T47D (cell line): ENCODE results near the gene DIPK1B.

Experiments
- DNase-seq, 2 experiments: peaks; one replicate each; pipeline versions ENCODE4 v3.0.0 to v3.0.0-alpha.2; 2011 to 2012; ENCODE audit warnings: low read depth in 1 of 2, low spot score in 1 of 2
- JUND ChIP-seq: IDR thresholded peaks from 2 replicates; pipeline ENCODE4 v1.6.1; 2012; ENCODE audit warnings: low read depth
- in situ Hi-C: cut with HindIII; loops from 2 replicates; pipeline ENCODE4 v1.10.0; 2016; ENCODE audit warnings: low sequenced_read_pairs, low pct_unique_long_range_greater_than_20kb

Gene DIPK1B

GRCh38 chr9:136723989-136724388 lies 11.6 kb downstream of the DIPK1B start:
- in situ Hi-C loops = no loop called here
- TF ChIP-seq JUND = no peak
- DNase-seq = no peak

- TF ChIP-seq JUND = no peak
- in situ Hi-C loops = no loop called here
- no peak for DNase-seq
Measured at GRCh38 chr9:136724772-136725171, 12.4 kb downstream of the DIPK1B start.

GRCh38 chr9:136725612-136726011 lies 13.2 kb downstream of the DIPK1B start:
- peak in 1 of 2 experiments; percentile 77 for DNase-seq
- no peak for TF ChIP-seq JUND
- in situ Hi-C loops = no loop called here

GRCh38 chr9:136726118-136726517 lies 13.7 kb downstream of the DIPK1B start:
- in situ Hi-C loops = no loop called here
- DNase-seq = no peak
- TF ChIP-seq JUND = no peak

- in situ Hi-C loops = no loop called here
- no peak for TF ChIP-seq JUND
- peak in 1 of 2 experiments; percentile 73 for DNase-seq
Measured at GRCh38 chr9:136726631-136727191, 14.3 kb downstream of the DIPK1B start.

GRCh38 chr9:136728080-136728547 lies 15.7 kb downstream of the DIPK1B start:
- in situ Hi-C loops = no loop called here
- no peak for TF ChIP-seq JUND

GRCh38 chr9:136728548-136729123 lies 16.3 kb downstream of the DIPK1B start:
- no peak for TF ChIP-seq JUND
- in situ Hi-C loops = no loop called here
- DNase-seq = peak in 1 of 2 experiments; percentile 50

More at GRCh38 chr9:136728080-136728547, 15.7 kb downstream of the DIPK1B start:
- DNase-seq = peak; percentile 94 to 95

GRCh38 chr9:136729144-136729543 lies 16.8 kb downstream of the DIPK1B start:
- DNase-seq = no peak
- TF ChIP-seq JUND = no peak

GRCh38 chr9:136729926-136730325 lies 17.6 kb downstream of the DIPK1B start:
- in situ Hi-C loops = no loop called here
- DNase-seq = no peak
- TF ChIP-seq JUND = no peak

More at GRCh38 chr9:136729144-136729543, 16.8 kb downstream of the DIPK1B start:
- in situ Hi-C loops = no loop called here

- in situ Hi-C loops = no loop called here
- DNase-seq = no peak
- TF ChIP-seq JUND = no peak
Measured at GRCh38 chr9:136732444-136733178, 20.2 kb downstream of the DIPK1B start.

- in situ Hi-C loops = no loop called here
- TF ChIP-seq JUND = no peak
- no peak for DNase-seq
Measured at GRCh38 chr9:136733611-136734010, 21.2 kb downstream of the DIPK1B start.

- TF ChIP-seq JUND = no peak
- in situ Hi-C loops = no loop called here
Measured at GRCh38 chr9:136734837-136735496, 22.6 kb downstream of the DIPK1B start.

More at GRCh38 chr9:136734837-136735496, 22.6 kb downstream of the DIPK1B start:
- DNase-seq = no peak
